HUES48 (cell line): ENCODE results near the gene TUBGCP3.
"Not testable (repeated sequence)": the region's sequence is repeated elsewhere in the genome, so short reads cannot be mapped to it uniquely, and the experiment has no call there.

Experiments
- H3K27ac ChIP-seq: one replicate; pipeline ENCODE4 v1.7.0; 2013; ENCODE audit warnings: low read depth, low read length, inconsistent platforms
- H3K27me3 ChIP-seq: 2 replicates; pipeline ENCODE4 v1.6.1; 2013; ENCODE audit warnings: mild to moderate bottlenecking, low read length; ENCODE audit not compliant: control insufficient read depth, insufficient read depth
- H3K36me3 ChIP-seq: 2 replicates; pipeline ENCODE4 v1.6.1; 2013; ENCODE audit warnings: low read length; ENCODE audit not compliant: control insufficient read depth, insufficient read depth
- H3K4me1 ChIP-seq: 2 replicates; pipeline ENCODE4 v1.6.1; 2013; ENCODE audit warnings: mild to moderate bottlenecking, low read length; ENCODE audit not compliant: control insufficient read depth, insufficient read depth
- H3K4me3 ChIP-seq: 2 replicates; pipeline ENCODE4 v1.5.1; 2013; ENCODE audit warnings: mild to moderate bottlenecking, low read depth, low read length
- H3K9ac ChIP-seq: 2 replicates; pipeline ENCODE4 v1.6.1; 2013; ENCODE audit warnings: mild to moderate bottlenecking, low read depth, low read length, moderate library complexity
- H3K9me3 ChIP-seq: 2 replicates; pipeline ENCODE4 v1.6.1; 2013; ENCODE audit warnings: low read length; ENCODE audit not compliant: control insufficient read depth, insufficient read depth

Gene TUBGCP3

DNA sequence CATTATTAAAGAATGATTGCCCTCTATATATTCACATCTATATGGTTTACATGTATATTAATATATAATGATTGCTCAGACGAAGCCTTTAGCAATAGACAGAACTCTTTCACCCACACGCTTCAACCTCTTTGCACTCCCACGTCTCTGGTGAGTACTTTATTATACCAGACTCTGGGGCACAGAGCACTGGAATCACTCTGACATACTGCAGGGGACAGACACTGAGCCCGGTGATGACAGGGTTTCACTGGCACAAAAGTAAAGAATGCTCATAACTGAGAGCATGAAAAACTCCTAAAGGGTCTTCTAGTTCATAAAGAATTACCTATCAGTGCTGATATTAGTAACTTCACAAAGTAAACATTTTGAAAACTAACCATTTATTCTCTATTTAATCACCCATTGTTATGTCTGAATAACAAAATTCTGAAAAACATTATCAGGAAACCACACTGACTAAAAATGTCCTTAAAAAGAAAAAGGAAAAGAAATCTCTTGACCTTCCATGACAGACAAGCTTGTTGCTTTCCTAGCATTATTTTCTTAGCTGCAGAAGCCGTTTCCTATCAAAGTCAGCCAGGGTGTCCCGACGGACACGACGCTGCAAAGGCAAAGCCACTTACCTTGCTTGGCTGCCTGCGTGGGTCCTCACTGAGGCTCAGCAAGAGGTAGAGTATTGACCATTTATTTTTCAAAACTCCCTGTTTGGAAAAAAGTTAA lies 29.1 kb downstream of the TUBGCP3 start:
- H3K36me3 ChIP-seq, result peaks cover 65% of the 10 kb centered on the region
- no peak overlapping the region for H3K27ac ChIP-seq

DNA sequence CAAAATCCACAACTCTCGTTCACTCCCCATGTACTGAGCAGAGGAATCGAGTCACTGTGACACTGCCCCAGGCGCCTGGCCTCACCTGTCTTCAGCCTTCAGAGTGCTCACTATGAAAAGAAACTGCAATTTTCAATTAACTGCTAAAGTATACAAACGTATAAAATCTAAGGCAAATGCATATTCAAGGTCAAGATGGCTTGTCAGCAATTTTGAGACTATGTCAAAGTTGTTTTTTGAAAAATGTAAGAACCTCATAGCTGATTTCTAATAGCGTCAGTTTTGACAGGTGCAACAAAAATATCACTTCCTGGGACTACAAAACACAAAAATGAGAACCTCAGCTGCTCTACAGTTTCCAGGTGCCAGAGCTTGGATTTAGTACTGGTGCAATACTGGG lies 31.4 kb downstream of the TUBGCP3 start:
- H3K4me1 ChIP-seq, result peaks cover 7% of the 10 kb centered on the region; the same call in 1 of the 2 replicates
- H3K27me3 ChIP-seq, result no peaks in the 10 kb centered on the region
- H3K36me3 ChIP-seq, result peaks cover 77% of the 10 kb centered on the region
- no peak overlapping the region for H3K9ac ChIP-seq
- no peak overlapping the region for H3K27ac ChIP-seq
- no peaks in the 10 kb centered on the region for H3K9me3 ChIP-seq
- H3K4me3 ChIP-seq, result no peak overlapping the region

More for the DNA sequence above, 29.1 kb downstream of the TUBGCP3 start:
- H3K27me3 ChIP-seq, result no peaks in the 10 kb centered on the region
- H3K4me1 ChIP-seq, result peaks cover 7% of the 10 kb centered on the region; the same call in 1 of the 2 replicates
- H3K4me3 ChIP-seq, result no peak overlapping the region
- H3K9ac ChIP-seq, result no peak overlapping the region
- H3K9me3 ChIP-seq, result no peaks in the 10 kb centered on the region

DNA sequence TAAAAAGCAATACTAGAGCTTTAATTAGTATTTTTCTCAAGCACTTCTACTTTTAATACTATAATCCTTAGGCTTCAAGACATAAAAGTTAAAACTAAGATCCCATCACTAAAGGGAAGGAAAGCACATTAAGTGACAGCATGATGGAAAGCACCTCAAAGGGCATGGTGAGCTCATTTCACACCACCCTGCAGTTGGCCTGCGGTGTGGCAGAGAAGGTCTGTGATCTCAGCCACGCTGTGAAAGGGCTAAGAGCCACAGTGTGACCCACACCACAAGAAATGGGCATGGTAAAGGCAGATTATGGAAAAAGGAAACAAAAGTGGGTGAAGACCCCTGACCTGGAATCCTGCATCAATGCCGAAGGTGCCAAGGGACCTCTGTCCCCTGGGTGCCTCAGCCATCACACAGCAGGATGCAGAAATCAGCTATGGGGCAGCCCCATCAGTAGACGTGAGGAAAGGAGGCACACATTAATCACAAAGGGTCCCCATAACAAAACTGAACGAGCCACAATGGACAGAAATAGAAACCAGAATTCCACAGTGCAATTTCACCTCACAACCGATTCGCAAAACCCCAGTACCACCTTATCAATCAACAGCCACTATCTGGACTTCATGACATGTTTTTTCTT lies 33.6 kb downstream of the TUBGCP3 start:
- H3K36me3 ChIP-seq, result peaks cover 83% of the 10 kb centered on the region

GRCh38 chr13:112548975-112549374 lies 39.0 kb downstream of the TUBGCP3 start:
- H3K9ac ChIP-seq, H3K9me3 ChIP-seq, H3K4me3 ChIP-seq, H3K27me3 ChIP-seq, H3K4me1 ChIP-seq, H3K27ac ChIP-seq: not testable (repeated sequence)
- H3K36me3 ChIP-seq, result peaks cover 72% of the 10 kb centered on the region

More for the DNA sequence above, 33.6 kb downstream of the TUBGCP3 start:
- no peak overlapping the region for H3K27ac ChIP-seq
- no peaks in the 10 kb centered on the region for H3K27me3 ChIP-seq
- H3K4me3 ChIP-seq, result no peak overlapping the region
- H3K9me3 ChIP-seq, result no peaks in the 10 kb centered on the region
- H3K4me1 ChIP-seq, result no peaks in the 10 kb centered on the region
- H3K9ac ChIP-seq, result no peak overlapping the region

DNA sequence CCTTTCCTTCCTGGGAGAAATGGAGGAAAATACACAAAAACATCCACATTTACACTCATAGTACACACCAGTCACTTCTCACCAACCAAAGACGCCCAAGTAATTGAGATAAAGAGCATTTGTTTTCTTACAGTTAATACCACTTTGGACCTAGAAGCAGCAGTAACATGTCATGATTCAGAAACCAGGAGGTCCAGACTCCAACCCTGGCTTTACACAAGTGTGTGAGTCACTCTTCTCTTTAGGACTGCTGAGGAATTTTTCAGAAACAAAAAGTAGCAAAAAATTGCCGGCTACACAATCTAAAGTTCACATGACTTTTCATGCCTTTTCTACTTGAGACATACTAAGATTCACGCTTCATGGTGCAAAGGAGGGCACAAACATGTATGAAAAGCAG lies 42.1 kb downstream of the TUBGCP3 start:
- H3K36me3 ChIP-seq, result peaks cover 48% of the 10 kb centered on the region
- H3K9me3 ChIP-seq, result no peaks in the 10 kb centered on the region
- no peak overlapping the region for H3K27ac ChIP-seq

DNA sequence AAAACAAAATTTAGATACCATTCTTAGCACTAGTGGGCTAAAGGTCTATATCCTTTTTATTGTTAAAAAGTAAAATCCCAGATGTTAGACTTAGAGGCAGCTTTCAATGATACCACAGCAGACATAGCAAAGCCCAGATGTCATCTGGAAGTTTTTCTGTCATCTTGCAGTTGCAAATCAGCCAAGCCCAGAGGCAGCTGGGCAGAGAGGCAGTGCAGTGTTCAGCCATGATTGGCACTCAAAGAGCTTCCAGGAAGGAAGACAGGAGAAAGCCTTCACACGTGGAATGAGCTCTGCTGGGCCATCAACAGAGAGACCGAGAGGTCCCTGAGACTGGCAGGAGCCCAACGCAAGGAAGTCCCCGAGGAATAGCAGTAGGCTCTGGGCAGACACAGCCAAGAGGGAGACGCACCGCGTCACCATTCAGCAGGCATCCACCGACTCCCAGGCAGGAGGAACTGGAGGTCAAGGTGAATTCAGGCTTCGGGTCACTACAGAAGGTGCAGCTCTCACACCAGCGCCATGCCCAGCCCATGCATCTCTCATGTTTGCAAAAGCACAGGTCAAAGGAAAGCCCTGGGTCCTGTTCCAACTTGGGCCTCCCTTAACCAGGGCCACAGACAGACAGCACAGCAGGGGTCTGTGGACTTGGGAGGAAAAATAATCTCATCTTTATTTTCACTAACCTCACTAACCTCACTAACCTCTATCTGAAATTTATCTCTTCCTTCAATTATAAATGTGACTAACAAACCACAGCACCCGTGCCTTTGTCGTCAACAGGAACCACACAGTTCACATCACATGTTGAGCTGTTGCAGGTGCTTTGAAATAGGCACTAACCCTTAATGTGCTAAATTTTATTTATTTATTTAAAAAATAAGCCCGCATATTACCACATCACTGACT lies 54.9 kb downstream of the TUBGCP3 start:
- Histone ChIP-seq H3K27ac (no peak overlapping the region), H3K4me1 (no peaks in the 10 kb centered on the region), H3K36me3 (no peaks in the 10 kb centered on the region), H3K9ac (no peak overlapping the region), H3K9me3 (no peaks in the 10 kb centered on the region), H3K27me3 (no peaks in the 10 kb centered on the region), H3K4me3 (no peak overlapping the region)

More for the DNA sequence above, 42.1 kb downstream of the TUBGCP3 start:
- Histone ChIP-seq H3K9ac (no peak overlapping the region), H3K4me1 (no peaks in the 10 kb centered on the region), H3K4me3 (no peak overlapping the region), H3K27me3 (no peaks in the 10 kb centered on the region)

GRCh38 chr13:112531263-112531794 lies 56.6 kb downstream of the TUBGCP3 start:
- Histone ChIP-seq H3K27me3 (no peaks in the 10 kb centered on the region), H3K9me3 (no peaks in the 10 kb centered on the region), H3K36me3 (peaks cover 11% of the 10 kb centered on the region), H3K4me1 (no peaks in the 10 kb centered on the region), H3K9ac (no peak overlapping the region), H3K27ac (no peak overlapping the region), H3K4me3 (no peak overlapping the region)

DNA sequence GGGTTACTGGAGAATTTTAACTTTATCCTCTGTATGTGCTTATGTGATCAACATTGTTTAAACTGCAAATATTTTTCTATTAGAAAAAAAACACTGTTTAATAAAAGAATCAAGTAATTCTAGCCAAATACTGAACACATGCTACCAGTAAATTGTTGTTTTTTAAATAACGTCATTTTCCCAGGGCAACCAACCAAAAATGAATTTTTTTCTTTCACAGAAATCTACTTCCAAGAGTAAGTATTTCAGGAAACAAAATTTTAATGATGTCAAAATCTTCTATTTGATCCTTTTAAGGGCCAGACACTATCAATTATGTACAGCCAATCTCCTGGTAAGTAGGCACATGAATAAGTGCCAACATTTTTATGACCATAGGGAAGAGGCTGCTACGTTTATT lies 57.1 kb downstream of the TUBGCP3 start:
- no peaks in the 10 kb centered on the region for H3K9me3 ChIP-seq
- no peaks in the 10 kb centered on the region for H3K4me1 ChIP-seq
- peaks cover 15% of the 10 kb centered on the region for H3K36me3 ChIP-seq
- H3K9ac ChIP-seq, result no peak overlapping the region
- no peaks in the 10 kb centered on the region for H3K27me3 ChIP-seq
- no peak overlapping the region for H3K4me3 ChIP-seq
- no peak overlapping the region for H3K27ac ChIP-seq

GRCh38 chr13:112529216-112529615 lies 58.7 kb downstream of the TUBGCP3 start:
- H3K27me3 ChIP-seq, result no peaks in the 10 kb centered on the region

DNA sequence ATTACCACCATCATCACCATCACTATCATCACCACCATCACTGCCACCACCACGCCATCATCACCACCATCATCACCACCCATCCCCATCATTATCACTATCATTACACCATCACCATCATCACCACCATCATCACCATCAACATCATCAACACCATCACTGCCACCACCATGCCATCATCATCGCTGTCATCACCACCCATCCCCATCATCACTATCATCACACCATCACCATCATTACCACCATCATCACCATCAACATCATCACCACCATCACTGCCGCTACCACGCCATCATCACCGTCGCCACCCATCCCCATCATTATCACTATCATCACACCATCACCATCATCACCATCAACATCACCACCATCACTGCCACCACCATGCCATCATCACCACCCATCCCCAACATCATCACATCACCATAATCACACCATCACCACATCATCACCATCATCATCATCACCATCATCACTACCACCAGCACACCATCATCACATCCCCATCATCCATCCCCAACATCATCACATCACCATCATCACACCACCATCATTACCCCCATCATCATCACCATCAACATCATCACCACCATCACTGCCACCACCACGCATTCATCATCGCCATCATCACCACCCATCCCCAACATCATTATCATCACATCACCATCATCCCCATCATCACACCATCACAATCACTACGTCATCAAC lies 61.7 kb downstream of the TUBGCP3 start:
- Histone ChIP-seq H3K9ac (no peak overlapping the region), H3K27ac (no peak overlapping the region), H3K36me3 (peaks cover 31% of the 10 kb centered on the region)

More at GRCh38 chr13:112529216-112529615, 58.7 kb downstream of the TUBGCP3 start:
- no peaks in the 10 kb centered on the region for H3K9me3 ChIP-seq
- H3K4me3 ChIP-seq, result no peak overlapping the region
- H3K36me3 ChIP-seq, result peaks cover 21% of the 10 kb centered on the region
- no peak overlapping the region for H3K9ac ChIP-seq
- no peak overlapping the region for H3K27ac ChIP-seq
- no peaks in the 10 kb centered on the region for H3K4me1 ChIP-seq

More for the DNA sequence above, 61.7 kb downstream of the TUBGCP3 start:
- no peaks in the 10 kb centered on the region for H3K9me3 ChIP-seq
- no peaks in the 10 kb centered on the region for H3K4me1 ChIP-seq
- no peaks in the 10 kb centered on the region for H3K27me3 ChIP-seq
- H3K4me3 ChIP-seq, result no peak overlapping the region
